ENCODE measurements around the gene TIMP4.

TIMP4 gene

GRCh38 chr3:12190221-12190807 lies 31.6 kb upstream of the TIMP4 start:
- no peak overlapping the region for H3K27ac ChIP-seq
- TF ChIP-seq, protein P1, sequence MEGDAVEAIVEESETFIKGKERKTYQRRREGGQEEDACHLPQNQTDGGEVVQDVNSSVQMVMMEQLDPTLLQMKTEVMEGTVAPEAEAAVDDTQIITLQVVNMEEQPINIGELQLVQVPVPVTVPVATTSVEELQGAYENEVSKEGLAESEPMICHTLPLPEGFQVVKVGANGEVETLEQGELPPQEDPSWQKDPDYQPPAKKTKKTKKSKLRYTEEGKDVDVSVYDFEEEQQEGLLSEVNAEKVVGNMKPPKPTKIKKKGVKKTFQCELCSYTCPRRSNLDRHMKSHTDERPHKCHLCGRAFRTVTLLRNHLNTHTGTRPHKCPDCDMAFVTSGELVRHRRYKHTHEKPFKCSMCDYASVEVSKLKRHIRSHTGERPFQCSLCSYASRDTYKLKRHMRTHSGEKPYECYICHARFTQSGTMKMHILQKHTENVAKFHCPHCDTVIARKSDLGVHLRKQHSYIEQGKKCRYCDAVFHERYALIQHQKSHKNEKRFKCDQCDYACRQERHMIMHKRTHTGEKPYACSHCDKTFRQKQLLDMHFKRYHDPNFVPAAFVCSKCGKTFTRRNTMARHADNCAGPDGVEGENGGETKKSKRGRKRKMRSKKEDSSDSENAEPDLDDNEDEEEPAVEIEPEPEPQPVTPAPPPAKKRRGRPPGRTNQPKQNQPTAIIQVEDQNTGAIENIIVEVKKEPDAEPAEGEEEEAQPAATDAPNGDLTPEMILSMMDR (conservative IDR thresholded peaks at IDR 0.05): no peak

DNA sequence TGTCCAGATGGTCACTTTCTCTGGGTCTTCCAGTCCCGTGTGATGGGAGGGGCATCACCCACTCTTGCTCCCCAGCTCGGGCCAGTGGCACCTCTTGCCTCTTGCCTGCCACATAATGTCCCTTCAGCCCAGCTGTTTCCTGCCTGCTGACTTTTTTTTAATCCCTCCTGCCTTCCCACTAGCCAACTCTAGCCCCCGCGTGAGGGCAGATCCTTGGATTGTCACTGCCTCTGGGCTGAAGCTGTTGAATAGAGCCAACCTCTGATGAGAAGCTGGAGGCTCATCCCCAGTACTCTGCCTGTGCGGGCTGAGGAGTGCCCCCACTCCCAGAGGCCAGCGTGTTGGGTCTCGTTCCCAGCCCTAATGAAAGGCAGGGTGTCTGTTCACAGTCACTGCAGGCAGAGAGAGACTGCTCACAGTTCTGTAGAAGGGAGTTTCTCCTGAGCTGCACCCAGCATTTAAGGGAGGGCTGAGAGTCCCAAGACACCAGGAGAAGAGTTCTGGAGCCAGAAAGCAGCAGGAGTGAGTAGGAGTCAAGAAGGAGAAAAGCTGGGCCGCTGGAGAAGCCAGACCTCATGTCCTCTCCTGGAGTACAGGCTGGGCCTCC lies 30.1 kb upstream of the TIMP4 start:
- TF ChIP-seq, protein P1 (conservative IDR thresholded peaks at IDR 0.05): no peak
- H3K27ac ChIP-seq: no peak overlapping the region

- H3K27ac ChIP-seq: no peak overlapping the region
These were observed 29.6 kb upstream of the TIMP4 start for GRCh38 chr3:12188328-12188648.

DNA sequence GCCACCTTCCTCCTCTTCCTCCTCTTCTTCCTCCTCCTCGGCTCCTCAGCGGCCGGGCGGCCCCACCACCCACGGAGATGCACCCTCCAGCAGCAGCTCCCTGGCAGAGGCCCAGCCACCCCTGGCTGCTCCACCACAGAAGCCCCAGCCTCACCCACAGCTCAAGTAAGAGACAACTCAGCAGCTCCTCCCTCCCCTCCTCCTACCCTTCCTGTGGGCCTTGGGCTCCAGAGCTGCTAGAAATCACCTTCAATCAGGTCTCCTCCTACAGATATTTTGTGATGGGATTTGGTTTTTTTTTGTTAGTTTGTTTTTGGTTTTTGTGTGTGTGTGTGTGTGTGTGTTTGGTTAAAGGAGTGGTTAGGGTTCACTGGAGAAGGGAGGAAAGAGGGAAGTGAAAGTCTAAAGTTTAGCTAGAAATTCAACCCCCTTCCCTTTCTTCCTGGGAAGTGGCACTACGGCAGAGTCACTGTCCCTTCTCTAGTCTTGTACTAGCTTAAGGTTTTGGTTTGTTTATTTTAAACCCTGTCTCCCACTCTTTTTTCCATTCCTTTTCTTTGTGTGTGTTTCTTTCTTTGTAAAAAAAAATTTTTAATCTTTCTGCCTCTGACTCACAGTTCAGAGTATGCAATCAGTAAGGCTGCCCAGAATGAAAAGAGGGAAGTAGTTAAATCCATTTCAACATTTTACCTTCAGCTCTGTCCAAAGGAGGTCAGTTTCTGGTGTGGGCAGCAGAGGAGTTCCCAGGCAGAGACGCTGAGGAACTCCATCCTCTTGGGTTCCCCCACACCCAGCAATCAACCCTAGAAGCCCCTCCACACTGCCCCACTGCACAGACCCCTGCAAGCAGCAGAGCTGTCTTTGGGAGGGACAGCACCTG lies 29.0 kb upstream of the TIMP4 start:
- TF ChIP-seq, protein P1 (conservative IDR thresholded peaks at IDR 0.05): no peak
- no peak overlapping the region for H3K27ac ChIP-seq

More at GRCh38 chr3:12188328-12188648, 29.6 kb upstream of the TIMP4 start:
- TF ChIP-seq, protein P1 (conservative IDR thresholded peaks at IDR 0.05): no peak

DNA sequence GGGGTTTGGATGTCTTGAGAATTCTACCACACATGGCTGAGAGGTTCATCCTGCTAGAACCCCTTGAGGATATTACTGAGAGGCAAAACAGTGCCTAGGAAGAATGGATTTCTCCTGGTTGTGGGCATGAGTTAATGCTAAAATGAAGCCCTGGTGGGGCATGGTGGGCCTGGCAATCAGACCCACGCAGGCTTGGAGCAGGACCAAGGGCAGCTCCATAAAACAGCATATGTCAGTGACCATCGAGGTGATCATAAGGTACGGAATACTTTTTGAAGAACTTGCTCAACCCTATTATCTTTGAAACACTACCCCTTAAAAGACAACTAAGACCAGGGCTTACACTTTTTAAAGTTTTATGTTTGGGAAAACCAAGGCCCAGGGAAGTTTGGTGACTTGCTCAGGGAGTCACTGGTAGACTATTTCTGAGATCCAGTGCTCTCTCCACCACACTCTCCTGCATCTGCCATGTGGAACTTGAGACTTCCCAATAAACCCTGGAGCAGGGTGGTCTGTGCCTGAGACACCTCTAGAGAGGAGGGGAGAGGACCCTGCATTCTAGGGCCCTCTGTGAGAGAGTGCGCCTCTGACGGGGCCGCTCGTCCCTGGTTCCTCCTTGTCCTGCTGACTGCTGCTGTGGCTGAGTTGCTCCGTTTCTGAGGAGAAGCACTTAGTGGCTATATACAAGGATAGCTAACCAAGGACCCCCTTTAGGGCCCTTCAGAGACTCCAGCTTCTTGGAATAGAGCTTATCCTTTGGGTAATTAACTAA lies 28.0 kb upstream of the TIMP4 start:
- TF ChIP-seq, protein P1 (conservative IDR thresholded peaks at IDR 0.05): no peak
- H3K27ac ChIP-seq: no peak overlapping the region

DNA sequence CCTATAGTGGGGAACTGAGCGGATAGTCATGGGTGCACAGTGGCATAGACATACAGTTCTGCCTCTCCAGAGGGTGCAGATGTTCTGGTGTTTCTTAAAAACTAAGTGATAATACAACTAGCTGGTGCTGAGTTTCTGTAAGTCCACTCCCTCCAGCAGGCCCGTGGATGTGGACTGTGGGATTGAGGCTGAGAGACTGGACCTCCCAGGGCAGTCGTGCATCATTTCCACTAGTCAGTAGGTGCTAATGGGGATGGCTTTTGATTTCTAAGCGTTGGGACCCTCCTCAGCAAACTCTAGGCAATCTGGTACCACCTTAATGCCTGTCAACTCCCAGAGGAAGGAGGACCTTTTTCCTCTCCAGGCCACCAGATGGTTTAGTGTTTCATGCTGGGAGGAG lies 27.3 kb upstream of the TIMP4 start:
- H3K27ac ChIP-seq: no peak overlapping the region
- TF ChIP-seq, protein P1 (conservative IDR thresholded peaks at IDR 0.05): no peak

All from VCaP (cell line).